ENCODE data around the gene OTOS. TPM values are rescaled to one million over a fixed set of nuclear protein-coding genes. Genes with fewer than 3 reads are reported as not detected.

OTOS gene
- total RNA-seq, 4 donors from 2014 or later: not detected

- Histone ChIP-seq H3K4me1 (no peaks in the 10 kb centered on the region), H3K27ac (no peak overlapping the region), H3K27me3 (no peaks in the 10 kb centered on the region), H3K9me3 (no peaks in the 10 kb centered on the region), H3K36me3 (no peaks in the 10 kb centered on the region), H3K4me3 (no peak overlapping the region)
- intact Hi-C loops (cut with DNase I; ENCODE audit: low total_unique reads) (no loop called here), in situ Hi-C loops (cut with MboI; ENCODE audit: low sequenced_read_pairs in 4 of 4) (no loop called here)
- no peak for ATAC-seq
- TF ChIP-seq POLR2A (IDR thresholded peaks at IDR 0.05) (no peak), CTCF (IDR thresholded peaks at IDR 0.05 in 4 of 5, conservative IDR thresholded peaks at IDR 0.05 in 1 of 5) (no peak)
- DNase-seq: no peak
Observed at GRCh38 chr2:240184656-240185055, 44.2 kb upstream of the OTOS start.

GRCh38 chr2:240183875-240184590 lies 43.6 kb upstream of the OTOS start:
- no peaks in the 10 kb centered on the region for H3K9me3 ChIP-seq
- H3K4me3 ChIP-seq: no peak overlapping the region
- H3K36me3 ChIP-seq: no peaks in the 10 kb centered on the region
- in situ Hi-C loops (cut with MboI; ENCODE audit: low sequenced_read_pairs in 4 of 4) (no loop called here), intact Hi-C loops (cut with DNase I; ENCODE audit: low total_unique reads) (no loop called here)
- DNase-seq (no peak), ATAC-seq (no peak)
- H3K27ac ChIP-seq: no peak overlapping the region
- TF ChIP-seq CTCF (IDR thresholded peaks at IDR 0.05 in 4 of 5, conservative IDR thresholded peaks at IDR 0.05 in 1 of 5) (no peak), POLR2A (IDR thresholded peaks at IDR 0.05) (no peak)
- no peaks in the 10 kb centered on the region for H3K4me1 ChIP-seq
- no peaks in the 10 kb centered on the region for H3K27me3 ChIP-seq

- no peak overlapping the region for H3K27ac ChIP-seq
- DNase-seq (no peak), ATAC-seq (no peak)
- no peak overlapping the region for H3K4me3 ChIP-seq
- intact Hi-C loops (cut with DNase I; ENCODE audit: low total_unique reads): no loop called here
- in situ Hi-C loops (cut with MboI; ENCODE audit: low sequenced_read_pairs in 4 of 4): no loop called here
- no peaks in the 10 kb centered on the region for H3K27me3 ChIP-seq
- H3K4me1 ChIP-seq: no peaks in the 10 kb centered on the region
- H3K9me3 ChIP-seq: no peaks in the 10 kb centered on the region
- no peak for TF ChIP-seq POLR2A (IDR thresholded peaks at IDR 0.05)
- TF ChIP-seq CTCF (IDR thresholded peaks at IDR 0.05 in 4 of 5, conservative IDR thresholded peaks at IDR 0.05 in 1 of 5): no peak
- H3K36me3 ChIP-seq: no peaks in the 10 kb centered on the region
Observed at GRCh38 chr2:240183006-240183874, 42.8 kb upstream of the OTOS start.

GRCh38 chr2:240182476-240182875 lies 42.0 kb upstream of the OTOS start:
- Histone ChIP-seq H3K27me3 (no peaks in the 10 kb centered on the region), H3K36me3 (no peaks in the 10 kb centered on the region), H3K4me1 (no peaks in the 10 kb centered on the region), H3K27ac (no peak overlapping the region), H3K9me3 (no peaks in the 10 kb centered on the region), H3K4me3 (no peak overlapping the region)
- ATAC-seq: no peak
- in situ Hi-C loops (cut with MboI; ENCODE audit: low sequenced_read_pairs in 4 of 4) (no loop called here), intact Hi-C loops (cut with DNase I; ENCODE audit: low total_unique reads) (no loop called here)
- TF ChIP-seq POLR2A (IDR thresholded peaks at IDR 0.05): no peak
- TF ChIP-seq CTCF (IDR thresholded peaks at IDR 0.05 in 4 of 5, conservative IDR thresholded peaks at IDR 0.05 in 1 of 5): no peak
- DNase-seq: no peak

All from gastrocnemius medialis (tissue), 4 donors.